GM10847 (cell line): ENCODE measurements around the gene IL10.

Source experiments
- POLR2A ChIP-seq: IDR thresholded peaks from 2 replicates; pipeline ENCODE4 v1.6.1; 2011; ENCODE audit not compliant: insufficient read length; ENCODE audit errors: extremely low read depth

The IL10 gene

GRCh38 chr1:206798384-206798996 is 26.2 kb upstream of the IL10 start:
- no peak for TF ChIP-seq POLR2A

- TF ChIP-seq POLR2A = no peak
These were observed 25.5 kb upstream of the IL10 start for GRCh38 chr1:206797534-206798383.

GRCh38 chr1:206796981-206797402 is 24.7 kb upstream of the IL10 start:
- no peak for TF ChIP-seq POLR2A

- TF ChIP-seq POLR2A = no peak
These were observed 23.8 kb upstream of the IL10 start for GRCh38 chr1:206796116-206796515.

- no peak for TF ChIP-seq POLR2A
These were observed 22.1 kb upstream of the IL10 start for GRCh38 chr1:206794294-206794908.

- no peak for TF ChIP-seq POLR2A
These were observed 21.3 kb upstream of the IL10 start for GRCh38 chr1:206793620-206794019.

GRCh38 chr1:206792939-206793607 is 20.8 kb upstream of the IL10 start:
- no peak for TF ChIP-seq POLR2A

- no peak for TF ChIP-seq POLR2A
These were observed 18.4 kb upstream of the IL10 start for GRCh38 chr1:206790502-206791250.

- TF ChIP-seq POLR2A = no peak
These were observed 16.3 kb upstream of the IL10 start for GRCh38 chr1:206788487-206789050.

GRCh38 chr1:206787891-206788290 is 15.6 kb upstream of the IL10 start:
- TF ChIP-seq POLR2A = no peak

- TF ChIP-seq POLR2A = no peak
These were observed 14.1 kb upstream of the IL10 start for GRCh38 chr1:206786212-206786886.

- TF ChIP-seq POLR2A = no peak
These were observed 13.0 kb upstream of the IL10 start for GRCh38 chr1:206785182-206785765.

- no peak for TF ChIP-seq POLR2A
These were observed 12.2 kb upstream of the IL10 start for GRCh38 chr1:206784471-206784903.

- TF ChIP-seq POLR2A = no peak
These were observed 11.2 kb upstream of the IL10 start for GRCh38 chr1:206783506-206783905.
